Loucy (cell line): Measurements from ENCODE around the gene ANKS4B.

Experiments used
- H2AFZ ChIP-seq: fragments of 200-600 bp; sonication (generic); 2 replicates; pipeline ENCODE4 v1.6.0; 2016; ENCODE audit warnings: antibody characterized with exemption, mild to moderate bottlenecking, low read length, moderate library complexity
- H3F3A ChIP-seq: fragments of 200-600 bp; 2 replicates; pipeline ENCODE4 v1.6.0; 2016; ENCODE audit warnings: antibody characterized with exemption, low read depth, mild to moderate bottlenecking
- H3K27me3 ChIP-seq: fragments of 200-600 bp; sonication (generic); 2 replicates; pipeline ENCODE4 v1.6.1; 2014; ENCODE audit warnings: low read length, mild to moderate bottlenecking; ENCODE audit not compliant: insufficient read depth, poor library complexity, severe bottlenecking
- H3K36me3 ChIP-seq: fragments of 200-600 bp; sonication (generic); 2 replicates; pipeline ENCODE4 v1.6.1; 2016; ENCODE audit warnings: low read length; ENCODE audit not compliant: insufficient read depth
- H3K4me1 ChIP-seq: fragments of 200-600 bp; sonication (generic); 2 replicates; pipeline ENCODE4 v1.5.1; 2014; ENCODE audit warnings: low read length, mild to moderate bottlenecking; ENCODE audit not compliant: insufficient read depth, poor library complexity, severe bottlenecking
- H3K4me2 ChIP-seq: fragments of 200-600 bp; sonication (generic); 2 replicates; pipeline ENCODE4 v1.6.0; 2014; ENCODE audit warnings: antibody characterized with exemption, low read length, low read depth, mild to moderate bottlenecking; ENCODE audit not compliant: poor library complexity, severe bottlenecking
- H3K4me3 ChIP-seq: fragments of 200-600 bp; sonication (generic); 2 replicates; pipeline ENCODE4 v1.5.1; 2014; ENCODE audit warnings: low read length, mild to moderate bottlenecking, mixed read lengths; ENCODE audit not compliant: poor library complexity, severe bottlenecking
- H3K79me2 ChIP-seq: fragments of 200-600 bp; sonication (generic); 2 replicates; pipeline ENCODE4 v1.6.1; 2014; ENCODE audit warnings: low read length; ENCODE audit not compliant: insufficient read depth
- H3K9ac ChIP-seq: fragments of 200-600 bp; sonication (generic); 2 replicates; pipeline ENCODE4 v1.6.0; 2014; ENCODE audit warnings: mild to moderate bottlenecking, low read depth, low read length, moderate library complexity; ENCODE audit not compliant: poor library complexity, severe bottlenecking
- H3K9me2 ChIP-seq: fragments of 200-600 bp; sonication (generic); replicated peaks from 2 replicates; pipeline ENCODE4 v1.6.1; 2016; ENCODE audit warnings: low read depth, low read length, mixed read lengths
- H3K9me3 ChIP-seq: fragments of 200-600 bp; sonication (generic); 2 replicates; pipeline ENCODE4 v1.6.1; 2014; ENCODE audit warnings: mild to moderate bottlenecking, antibody characterized with exemption, low read length, low read depth; ENCODE audit not compliant: insufficient read depth
- H4K20me1 ChIP-seq: fragments of 200-600 bp; sonication (generic); 2 replicates; pipeline ENCODE4 v1.6.0; 2014; ENCODE audit warnings: antibody characterized with exemption, low read length, mild to moderate bottlenecking; ENCODE audit not compliant: insufficient read depth, poor library complexity, severe bottlenecking
- EZH2phosphoT487 ChIP-seq: fragments of 200-600 bp; IDR thresholded peaks from 2 replicates; pipeline ENCODE4 v1.6.1; 2018; ENCODE audit warnings: antibody characterized with exemption, mild to moderate bottlenecking, moderate library complexity, borderline replicate concordance
- TF ChIP-seq, protein P1 (sequence below): fragments of 200-600 bp; sonication (generic); conservative IDR thresholded peaks from 2 replicates; pipeline ENCODE4 v1.5.1; 2014; ENCODE audit warnings: mild to moderate bottlenecking, antibody characterized with exemption, low read length

The ANKS4B gene

DNA sequence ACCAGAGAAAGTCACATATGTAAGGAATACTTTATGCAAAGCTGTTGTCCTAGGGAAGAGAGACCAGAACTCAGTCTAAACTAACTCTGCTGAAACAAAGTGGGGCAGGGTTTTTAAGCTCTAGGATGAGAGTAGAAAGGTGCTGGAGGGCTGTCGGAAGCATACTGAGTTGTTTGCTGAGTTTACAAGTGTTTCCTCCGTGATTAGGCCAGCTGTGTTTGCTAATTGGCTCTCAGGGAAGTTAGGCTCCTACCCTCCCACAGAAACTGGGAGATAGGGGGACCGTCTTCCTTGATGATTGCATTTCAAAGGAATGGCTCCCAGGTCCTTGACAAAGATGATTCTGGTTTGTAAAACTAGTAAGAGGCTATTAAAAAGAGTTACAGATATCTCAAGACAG, 69.0 kb downstream of the ANKS4B start:
- Histone ChIP-seq H3K4me1 (peaks cover 9% of the 10 kb centered on the region), H3K4me3 (peak overlapping the region; percentile 76), H3K36me3 (no peaks in the 10 kb centered on the region), H3K4me2 (peak overlapping the region; percentile 73), H3K9me3 (no peaks in the 10 kb centered on the region), H3K9me2 (no peaks in the 10 kb centered on the region), H2AFZ (peak overlapping the region; percentile 96), H4K20me1 (no peaks in the 10 kb centered on the region), H3F3A (no peaks in the 10 kb centered on the region), H3K79me2 (no peaks in the 10 kb centered on the region), H3K27me3 (no peaks in the 10 kb centered on the region), H3K9ac (peak overlapping the region; percentile 52)
- no peak for TF ChIP-seq EZH2phosphoT487
- TF ChIP-seq, protein P1, sequence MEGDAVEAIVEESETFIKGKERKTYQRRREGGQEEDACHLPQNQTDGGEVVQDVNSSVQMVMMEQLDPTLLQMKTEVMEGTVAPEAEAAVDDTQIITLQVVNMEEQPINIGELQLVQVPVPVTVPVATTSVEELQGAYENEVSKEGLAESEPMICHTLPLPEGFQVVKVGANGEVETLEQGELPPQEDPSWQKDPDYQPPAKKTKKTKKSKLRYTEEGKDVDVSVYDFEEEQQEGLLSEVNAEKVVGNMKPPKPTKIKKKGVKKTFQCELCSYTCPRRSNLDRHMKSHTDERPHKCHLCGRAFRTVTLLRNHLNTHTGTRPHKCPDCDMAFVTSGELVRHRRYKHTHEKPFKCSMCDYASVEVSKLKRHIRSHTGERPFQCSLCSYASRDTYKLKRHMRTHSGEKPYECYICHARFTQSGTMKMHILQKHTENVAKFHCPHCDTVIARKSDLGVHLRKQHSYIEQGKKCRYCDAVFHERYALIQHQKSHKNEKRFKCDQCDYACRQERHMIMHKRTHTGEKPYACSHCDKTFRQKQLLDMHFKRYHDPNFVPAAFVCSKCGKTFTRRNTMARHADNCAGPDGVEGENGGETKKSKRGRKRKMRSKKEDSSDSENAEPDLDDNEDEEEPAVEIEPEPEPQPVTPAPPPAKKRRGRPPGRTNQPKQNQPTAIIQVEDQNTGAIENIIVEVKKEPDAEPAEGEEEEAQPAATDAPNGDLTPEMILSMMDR: no peak

DNA sequence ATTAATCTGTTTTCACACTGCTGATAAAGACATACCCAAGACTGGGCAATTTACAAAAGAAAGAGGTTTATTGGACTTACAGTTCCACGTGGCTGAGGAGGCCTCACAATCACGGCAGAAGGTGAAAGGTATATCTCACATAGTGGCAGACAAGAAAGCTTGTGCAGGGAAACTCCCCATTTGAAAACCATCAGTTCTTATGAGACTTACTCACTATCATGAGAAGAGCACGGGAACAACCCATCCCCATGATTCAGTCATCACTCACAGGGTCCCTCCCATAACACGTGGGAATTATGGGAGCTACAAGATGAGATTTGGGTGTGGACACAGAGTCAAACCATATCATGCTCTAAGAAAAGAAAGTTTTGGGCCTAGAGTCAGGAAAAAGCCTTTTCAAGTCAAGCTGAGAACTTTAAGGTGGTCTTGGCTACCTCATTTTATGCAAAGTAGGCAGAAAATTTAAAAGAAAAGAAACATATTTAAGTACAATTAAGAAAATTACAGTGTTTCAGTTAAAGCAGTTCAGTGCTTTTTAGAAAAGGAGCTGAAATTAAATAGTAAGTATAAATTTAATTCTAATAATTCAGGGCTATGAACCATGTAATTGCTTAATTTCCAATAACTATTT, 69.5 kb downstream of the ANKS4B start:
- Histone ChIP-seq H3K9me2 (no peaks in the 10 kb centered on the region), H3K4me1 (peaks cover 9% of the 10 kb centered on the region), H2AFZ (no peak overlapping the region), H3K36me3 (no peaks in the 10 kb centered on the region), H3K4me2 (no peak overlapping the region), H3K79me2 (no peaks in the 10 kb centered on the region), H3K27me3 (no peaks in the 10 kb centered on the region), H4K20me1 (no peaks in the 10 kb centered on the region), H3K9me3 (no peaks in the 10 kb centered on the region), H3K9ac (no peak overlapping the region), H3K4me3 (no peak overlapping the region), H3F3A (no peaks in the 10 kb centered on the region)
- TF ChIP-seq EZH2phosphoT487: no peak
- TF ChIP-seq, protein P1: no peak
